ENCODE data around the gene CFAP91.
"Not testable (repeated sequence)": the region's sequence is repeated elsewhere in the genome, so short reads cannot be mapped to it uniquely, and the experiment has no call there.

Gene CFAP91

GRCh38 chr3:119677641-119677934 lies 25.2 kb upstream of the CFAP91 start:
- DNase-seq (ENCODE audit: low spot score): no peak

DNA sequence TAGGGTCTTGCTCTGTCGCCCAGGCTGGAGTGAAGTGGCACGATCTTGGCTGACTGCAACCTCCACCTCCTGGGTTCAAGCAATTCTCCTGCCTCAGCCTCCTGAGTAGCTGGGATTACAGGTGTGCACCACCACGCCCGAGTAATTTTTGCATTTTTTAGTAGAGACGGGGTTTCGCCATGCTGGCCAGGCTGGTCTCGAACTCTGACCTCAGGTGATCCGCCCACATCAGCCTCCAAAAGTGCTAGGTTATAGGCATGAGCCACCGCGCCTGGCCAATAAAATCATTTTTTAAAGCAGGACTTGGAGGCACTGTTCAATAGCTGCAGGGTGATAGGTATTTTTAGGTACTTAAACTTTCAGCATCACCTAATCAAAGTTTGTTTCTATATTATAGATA lies 24.6 kb upstream of the CFAP91 start:
- not testable (repeated sequence) for DNase-seq (ENCODE audit: low spot score)

GRCh38 chr3:119679874-119680273 lies 22.9 kb upstream of the CFAP91 start:
- DNase-seq (ENCODE audit: low spot score): no peak

DNA sequence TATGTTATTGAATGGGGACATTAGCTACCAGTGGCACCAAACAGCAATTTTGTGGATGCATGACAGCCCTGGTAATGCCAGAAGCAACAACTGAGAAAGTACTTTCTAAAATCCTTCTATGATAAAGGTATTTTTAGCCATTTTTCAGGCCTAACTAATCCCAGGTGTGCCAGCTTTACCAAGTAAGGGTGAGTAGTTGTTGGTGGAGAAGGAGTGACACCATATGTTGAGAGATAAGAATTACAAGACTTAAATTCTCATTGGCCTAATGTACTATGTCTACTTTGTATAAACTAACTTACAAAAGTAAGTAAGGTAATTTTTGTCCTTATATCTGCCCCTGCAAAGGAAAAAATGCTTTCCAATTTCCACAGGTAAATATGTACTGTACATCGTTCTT lies 21.5 kb upstream of the CFAP91 start:
- no peak for DNase-seq (ENCODE audit: low spot score)

DNA sequence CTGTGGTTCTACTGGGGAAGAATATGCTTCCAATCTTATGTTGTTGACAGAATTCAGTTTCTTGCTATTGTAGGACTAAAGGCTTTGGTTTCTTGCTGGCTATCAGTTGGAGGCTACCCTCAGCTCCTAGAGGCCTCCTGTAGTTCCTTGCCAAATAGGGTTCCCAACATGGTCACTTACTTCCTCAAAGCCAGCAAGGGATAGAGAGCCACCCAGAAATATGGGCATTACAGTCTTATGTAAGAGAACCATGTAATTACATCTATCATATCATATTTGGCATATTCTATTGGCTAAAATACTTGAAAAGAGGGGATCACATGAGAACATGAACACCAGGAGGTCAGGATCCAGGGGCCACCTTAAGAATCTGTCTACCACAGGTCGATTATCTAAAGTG lies 19.4 kb upstream of the CFAP91 start:
- DNase-seq (ENCODE audit: low spot score): no peak

GRCh38 chr3:119690043-119690656 lies 12.7 kb upstream of the CFAP91 start:
- DNase-seq (ENCODE audit: low spot score): no peak

DNA sequence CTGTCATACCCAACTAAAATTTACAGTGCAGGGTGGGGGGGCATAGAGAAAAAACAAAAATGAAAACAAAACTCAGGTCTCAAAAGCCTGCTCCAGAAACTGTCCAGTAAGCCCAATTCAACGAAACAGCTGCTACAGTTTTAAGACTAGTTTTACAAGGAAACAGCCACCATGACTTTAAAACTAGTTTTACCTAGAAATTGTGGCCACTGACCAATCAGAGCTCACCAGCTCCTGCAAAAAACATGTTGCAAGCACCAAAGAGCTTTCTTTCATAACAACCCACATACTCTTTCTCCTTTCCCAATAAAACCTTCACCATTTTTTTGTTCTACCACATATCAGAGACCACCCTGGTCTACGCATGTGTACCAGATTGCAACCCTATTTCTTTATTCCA lies 7.3 kb upstream of the CFAP91 start:
- no peak for DNase-seq (ENCODE audit: low spot score)

- DNase-seq (ENCODE audit: low spot score): no peak
Measured at GRCh38 chr3:119697394-119697793, 5.4 kb upstream of the CFAP91 start.

- no peak for DNase-seq (ENCODE audit: low spot score)
Measured at GRCh38 chr3:119700269-119700919, 2.4 kb upstream of the CFAP91 start.

DNA sequence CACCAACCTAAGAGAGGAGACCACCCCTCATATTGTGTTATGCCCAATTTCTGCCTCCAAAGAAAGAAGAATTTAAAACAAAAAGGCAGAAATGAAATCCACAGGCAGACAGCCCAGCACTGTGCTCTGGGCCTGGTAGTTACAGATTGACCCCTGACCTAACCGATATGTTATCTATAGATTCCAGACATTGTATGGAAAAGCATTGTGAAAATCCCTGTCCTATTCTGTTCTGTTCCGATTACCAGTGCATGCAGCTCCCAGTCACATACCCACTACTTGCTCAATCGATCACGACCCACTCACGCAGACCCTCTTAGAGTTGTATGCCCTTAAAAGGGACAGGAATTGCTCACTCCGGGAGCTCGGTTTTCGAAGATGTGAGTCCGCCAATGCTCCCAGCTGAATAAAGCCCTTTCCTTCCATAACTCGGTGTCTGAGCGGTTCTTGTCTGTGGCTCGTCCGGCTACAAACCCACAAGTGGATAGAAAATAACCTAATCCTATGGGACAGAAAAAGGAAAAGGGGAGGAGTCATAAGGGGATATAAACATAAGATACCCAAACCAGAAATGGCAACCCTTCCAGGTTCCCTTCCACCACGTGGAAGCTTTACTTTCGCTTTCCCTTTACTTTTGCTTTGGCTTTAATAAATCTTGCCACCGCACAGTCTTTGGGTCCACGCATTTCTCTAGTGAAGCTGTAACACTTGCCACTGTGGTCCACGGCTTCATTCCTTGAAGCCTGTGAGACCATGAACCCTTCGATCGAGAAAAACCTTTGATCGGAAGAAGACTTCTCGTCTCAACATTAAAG lies 1.7 kb upstream of the CFAP91 start:
- DNase-seq (ENCODE audit: low spot score): no peak

DNA sequence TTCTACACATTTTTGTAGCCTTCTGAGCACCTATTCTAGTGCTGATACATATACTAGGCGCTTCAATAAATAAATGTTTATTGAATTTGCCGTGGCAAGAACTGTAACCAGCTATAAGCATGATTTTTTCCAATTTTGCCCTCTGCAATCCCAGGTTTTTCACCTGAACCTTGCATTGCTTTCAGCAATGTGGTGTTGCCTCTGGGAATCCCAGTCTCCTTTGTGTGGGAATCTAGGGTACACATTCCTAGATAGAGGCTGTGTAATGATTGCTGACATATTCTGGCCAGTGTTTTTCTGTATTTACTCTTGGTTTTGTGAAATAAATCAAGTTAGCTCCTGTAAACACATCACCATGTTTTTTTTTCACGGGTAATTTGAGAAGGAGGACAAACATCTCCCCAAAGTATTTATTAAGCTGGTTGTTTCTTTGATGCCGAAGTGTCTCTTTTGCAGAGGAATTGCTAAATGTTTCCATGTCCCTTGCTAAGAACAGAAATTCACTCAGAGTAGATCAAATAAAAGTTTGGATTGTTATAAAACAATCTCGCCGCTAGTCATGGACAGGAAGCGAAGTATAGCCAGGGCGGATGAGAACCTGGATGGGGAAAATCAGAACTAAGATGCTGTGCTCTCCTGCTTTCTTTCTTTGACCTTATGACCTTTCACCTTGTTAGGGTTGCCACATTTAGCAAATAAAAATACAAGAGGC lies 1.2 kb downstream of the CFAP91 start:
- DNase-seq (ENCODE audit: low spot score): no peak

DNA sequence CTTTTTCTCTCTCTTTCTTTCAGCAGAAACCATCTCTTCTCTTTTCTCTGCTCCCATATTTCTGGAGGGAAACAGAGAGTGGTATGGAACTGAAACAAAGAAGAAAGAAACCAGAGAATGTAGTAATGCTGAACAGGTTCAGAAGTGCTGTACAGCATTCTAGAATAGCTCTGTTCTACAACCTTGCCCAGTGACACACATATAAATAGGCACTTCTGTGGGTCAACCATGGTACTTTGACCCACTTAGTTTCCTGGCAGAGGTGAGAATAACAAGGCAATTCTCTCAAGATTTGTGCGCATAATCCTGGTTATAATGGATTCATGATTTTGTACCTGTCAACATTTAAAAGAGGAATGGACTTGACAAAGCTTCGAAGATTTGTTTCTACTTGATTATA lies 12.3 kb downstream of the CFAP91 start:
- DNase-seq (ENCODE audit: low spot score): no peak

- no peak for DNase-seq (ENCODE audit: low spot score)
Measured at GRCh38 chr3:119716998-119717397, 14.2 kb downstream of the CFAP91 start.

DNA sequence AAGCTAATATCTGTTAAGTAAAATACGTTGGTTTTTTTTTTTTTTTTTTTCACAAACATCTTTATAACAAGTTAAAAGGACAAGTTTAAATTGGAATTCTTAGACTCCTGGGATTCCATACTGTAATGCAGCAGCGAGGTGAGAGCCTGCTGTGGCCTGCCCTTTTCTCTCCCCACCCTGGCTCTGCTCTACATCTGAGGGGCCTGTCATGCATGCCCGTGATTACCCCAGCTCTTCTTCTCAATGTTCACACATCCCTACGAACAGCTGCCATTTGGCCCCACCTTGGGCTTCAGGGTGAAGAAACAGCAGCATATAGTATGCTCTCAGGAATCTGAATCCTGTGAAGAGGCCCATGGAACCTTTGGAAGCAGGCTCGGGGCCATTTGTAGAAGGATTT lies 14.7 kb downstream of the CFAP91 start:
- DNase-seq (ENCODE audit: low spot score): no peak

DNA sequence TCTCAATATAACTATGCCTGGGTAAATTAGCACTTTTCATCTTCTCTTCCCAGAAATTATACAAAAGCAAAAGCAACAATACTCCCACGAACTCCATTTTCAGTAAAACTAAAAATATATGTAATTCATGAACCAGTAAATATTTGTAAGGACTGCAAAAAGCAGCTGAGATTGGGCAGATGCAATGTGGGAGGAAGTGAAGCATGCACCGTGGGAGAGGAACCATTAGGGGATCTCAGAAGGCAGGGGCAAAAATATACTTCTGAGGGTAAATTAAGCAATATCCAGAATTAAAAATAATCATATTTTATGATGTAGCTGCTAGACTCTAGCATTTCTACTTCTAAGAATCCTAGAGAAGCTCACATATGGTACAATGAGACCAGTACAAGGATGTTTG lies 20.2 kb downstream of the CFAP91 start:
- no peak for DNase-seq (ENCODE audit: low spot score)

- DNase-seq (ENCODE audit: low spot score): no peak
Measured at GRCh38 chr3:119726909-119727308, 24.1 kb downstream of the CFAP91 start.

DNA sequence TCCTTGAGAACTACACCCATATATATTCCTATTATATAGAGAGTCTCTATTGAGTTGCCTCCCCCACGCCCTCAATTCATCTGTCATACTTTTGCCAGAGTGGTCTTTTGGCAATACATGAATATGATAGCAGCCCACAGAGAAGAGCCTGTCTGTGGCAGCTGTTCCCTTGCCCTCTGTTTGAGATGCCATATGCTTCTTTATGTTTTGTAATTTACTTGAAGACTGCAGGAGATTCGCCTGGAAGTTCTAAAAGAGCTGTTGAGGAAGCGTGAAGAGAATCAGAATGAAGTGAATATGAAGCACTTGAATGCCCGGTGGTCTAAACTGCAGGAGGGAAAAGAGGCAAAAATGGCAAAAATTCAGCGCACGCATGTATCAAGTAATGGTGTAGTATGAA lies 27.2 kb downstream of the CFAP91 start:
- DNase-seq (ENCODE audit: low spot score): no peak

DNA sequence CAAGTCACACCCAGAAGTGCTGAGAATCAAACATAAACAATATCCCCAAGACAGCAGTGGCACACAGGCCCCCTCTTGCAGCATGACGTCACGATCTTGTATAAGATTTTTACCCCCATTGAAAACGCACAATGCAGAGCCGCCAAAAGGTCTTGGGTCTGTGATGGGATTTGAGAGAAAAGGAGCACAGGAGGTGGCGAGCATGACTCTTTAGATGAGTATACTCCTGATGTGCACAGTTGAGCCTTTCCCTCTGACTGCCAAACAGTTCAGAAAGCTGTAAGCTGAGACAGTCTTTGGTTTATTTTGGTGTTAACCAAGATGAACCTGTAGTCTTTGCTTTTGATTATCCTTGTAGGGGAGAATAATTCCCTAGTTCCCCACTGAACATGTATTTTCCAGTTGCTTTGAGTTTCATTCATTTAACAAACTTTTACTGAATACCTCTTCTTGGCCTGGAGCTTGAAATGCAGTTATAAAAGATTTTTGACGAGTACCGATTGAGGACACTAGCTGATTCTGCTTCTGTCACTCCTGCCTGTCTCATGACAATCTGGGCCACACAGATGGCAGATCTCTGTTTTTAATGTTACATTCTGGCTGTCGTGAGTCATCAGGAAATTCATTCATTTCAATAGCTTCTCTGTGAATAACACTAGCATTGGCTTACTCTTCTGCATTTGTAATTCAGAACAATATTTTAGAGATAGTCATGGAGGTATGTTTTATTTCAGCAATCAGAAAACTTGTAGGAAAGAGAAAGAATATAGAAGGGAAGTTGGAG lies 28.9 kb downstream of the CFAP91 start:
- no peak for DNase-seq (ENCODE audit: low spot score)

DNA sequence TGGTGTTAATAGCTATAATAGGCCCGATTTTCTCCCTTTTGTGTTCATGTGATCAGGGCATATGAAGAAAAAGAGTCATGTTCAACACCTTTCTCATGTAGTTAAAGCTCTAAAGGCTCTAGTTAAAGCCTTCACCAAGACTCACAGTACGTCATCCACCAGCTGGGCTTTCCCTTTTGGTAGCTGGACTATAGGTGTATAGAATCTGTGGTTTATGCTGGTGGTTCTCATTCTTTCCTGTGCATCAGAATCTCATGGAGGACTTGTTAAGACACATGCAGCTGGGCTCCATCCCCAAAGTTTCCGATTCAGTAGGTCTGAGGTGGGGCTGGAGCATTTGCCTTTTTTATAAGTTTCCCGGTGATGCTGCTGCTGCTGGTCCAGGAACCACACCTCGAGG lies 31.0 kb downstream of the CFAP91 start:
- no peak for DNase-seq (ENCODE audit: low spot score)

GRCh38 chr3:119738741-119739140 lies 35.9 kb downstream of the CFAP91 start:
- no peak for DNase-seq (ENCODE audit: low spot score)

GRCh38 chr3:119741657-119742590 lies 39.1 kb downstream of the CFAP91 start:
- DNase-seq (ENCODE audit: low spot score): no peak

Data from left forelimb (tissue), 1 donor.